Measurements from ENCODE around the gene USP36. TPM values are rescaled to one million over a fixed set of nuclear protein-coding genes. Genes with fewer than 3 reads are reported as not detected.

The USP36 gene
- total RNA-seq, 1 experiment from 2014 or later = 96.8 TPM

- no peak for DNase-seq (ENCODE audit: low read depth, low spot score)
- in situ Hi-C loops (cut with HindIII; ENCODE audit: low pct_unique_long_range_greater_than_20kb, low sequenced_read_pairs) = no loop called here
Measured at GRCh38 chr17:78803186-78803845, 37.3 kb downstream of the USP36 start.

- in situ Hi-C loops (cut with HindIII; ENCODE audit: low pct_unique_long_range_greater_than_20kb, low sequenced_read_pairs) = no loop called here
- DNase-seq (ENCODE audit: low read depth, low spot score) = no peak
Measured at GRCh38 chr17:78802459-78802858, 38.2 kb downstream of the USP36 start.

GRCh38 chr17:78802008-78802407 lies 38.6 kb downstream of the USP36 start:
- no peak for DNase-seq (ENCODE audit: low read depth, low spot score)
- in situ Hi-C loops (cut with HindIII; ENCODE audit: low pct_unique_long_range_greater_than_20kb, low sequenced_read_pairs) = no loop called here

GRCh38 chr17:78800132-78800931 lies 40.3 kb downstream of the USP36 start:
- in situ Hi-C loops (cut with HindIII; ENCODE audit: low pct_unique_long_range_greater_than_20kb, low sequenced_read_pairs) = no loop called here

GRCh38 chr17:78798695-78799559 lies 41.7 kb downstream of the USP36 start:
- DNase-seq (ENCODE audit: low read depth, low spot score) = peak; percentile 72
- in situ Hi-C loops (cut with HindIII; ENCODE audit: low pct_unique_long_range_greater_than_20kb, low sequenced_read_pairs) = no loop called here

More at GRCh38 chr17:78800132-78800931, 40.3 kb downstream of the USP36 start:
- no peak for DNase-seq (ENCODE audit: low read depth, low spot score)

- in situ Hi-C loops (cut with HindIII; ENCODE audit: low pct_unique_long_range_greater_than_20kb, low sequenced_read_pairs) = no loop called here
- no peak for DNase-seq (ENCODE audit: low read depth, low spot score)
Measured at GRCh38 chr17:78797691-78798585, 42.7 kb downstream of the USP36 start.

GRCh38 chr17:78797213-78797612 lies 43.4 kb downstream of the USP36 start:
- no peak for DNase-seq (ENCODE audit: low read depth, low spot score)
- in situ Hi-C loops (cut with HindIII; ENCODE audit: low pct_unique_long_range_greater_than_20kb, low sequenced_read_pairs) = no loop called here

GRCh38 chr17:78796517-78796900 lies 44.1 kb downstream of the USP36 start:
- in situ Hi-C loops (cut with HindIII; ENCODE audit: low pct_unique_long_range_greater_than_20kb, low sequenced_read_pairs) = no loop called here
- no peak for DNase-seq (ENCODE audit: low read depth, low spot score)

- DNase-seq (ENCODE audit: low read depth, low spot score) = no peak
- in situ Hi-C loops (cut with HindIII; ENCODE audit: low pct_unique_long_range_greater_than_20kb, low sequenced_read_pairs) = no loop called here
Measured at GRCh38 chr17:78795861-78796516, 44.6 kb downstream of the USP36 start.

GRCh38 chr17:78794864-78795640 lies 45.6 kb downstream of the USP36 start:
- DNase-seq (ENCODE audit: low read depth, low spot score) = no peak
- in situ Hi-C loops (cut with HindIII; ENCODE audit: low pct_unique_long_range_greater_than_20kb, low sequenced_read_pairs) = no loop called here

- in situ Hi-C loops (cut with HindIII; ENCODE audit: low pct_unique_long_range_greater_than_20kb, low sequenced_read_pairs) = no loop called here
- DNase-seq (ENCODE audit: low read depth, low spot score) = no peak
Measured at GRCh38 chr17:78794399-78794798, 46.2 kb downstream of the USP36 start.

- in situ Hi-C loops (cut with HindIII; ENCODE audit: low pct_unique_long_range_greater_than_20kb, low sequenced_read_pairs) = no loop called here
- DNase-seq (ENCODE audit: low read depth, low spot score) = no peak
Measured at GRCh38 chr17:78793968-78794367, 46.6 kb downstream of the USP36 start.

GRCh38 chr17:78793415-78793814 lies 47.2 kb downstream of the USP36 start:
- peak; percentile 78 for DNase-seq (ENCODE audit: low read depth, low spot score)
- in situ Hi-C loops (cut with HindIII; ENCODE audit: low pct_unique_long_range_greater_than_20kb, low sequenced_read_pairs) = no loop called here

GRCh38 chr17:78791840-78792709 lies 48.5 kb downstream of the USP36 start:
- in situ Hi-C loops (cut with HindIII; ENCODE audit: low pct_unique_long_range_greater_than_20kb, low sequenced_read_pairs) = no loop called here
- DNase-seq (ENCODE audit: low read depth, low spot score) = no peak

GRCh38 chr17:78790552-78790951 lies 50.1 kb downstream of the USP36 start:
- in situ Hi-C loops (cut with HindIII; ENCODE audit: low pct_unique_long_range_greater_than_20kb, low sequenced_read_pairs) = no loop called here
- no peak for DNase-seq (ENCODE audit: low read depth, low spot score)

Measured in SK-MEL-5 (cell line).